ENCODE results near the gene PPP3R1.

Gene PPP3R1

DNA sequence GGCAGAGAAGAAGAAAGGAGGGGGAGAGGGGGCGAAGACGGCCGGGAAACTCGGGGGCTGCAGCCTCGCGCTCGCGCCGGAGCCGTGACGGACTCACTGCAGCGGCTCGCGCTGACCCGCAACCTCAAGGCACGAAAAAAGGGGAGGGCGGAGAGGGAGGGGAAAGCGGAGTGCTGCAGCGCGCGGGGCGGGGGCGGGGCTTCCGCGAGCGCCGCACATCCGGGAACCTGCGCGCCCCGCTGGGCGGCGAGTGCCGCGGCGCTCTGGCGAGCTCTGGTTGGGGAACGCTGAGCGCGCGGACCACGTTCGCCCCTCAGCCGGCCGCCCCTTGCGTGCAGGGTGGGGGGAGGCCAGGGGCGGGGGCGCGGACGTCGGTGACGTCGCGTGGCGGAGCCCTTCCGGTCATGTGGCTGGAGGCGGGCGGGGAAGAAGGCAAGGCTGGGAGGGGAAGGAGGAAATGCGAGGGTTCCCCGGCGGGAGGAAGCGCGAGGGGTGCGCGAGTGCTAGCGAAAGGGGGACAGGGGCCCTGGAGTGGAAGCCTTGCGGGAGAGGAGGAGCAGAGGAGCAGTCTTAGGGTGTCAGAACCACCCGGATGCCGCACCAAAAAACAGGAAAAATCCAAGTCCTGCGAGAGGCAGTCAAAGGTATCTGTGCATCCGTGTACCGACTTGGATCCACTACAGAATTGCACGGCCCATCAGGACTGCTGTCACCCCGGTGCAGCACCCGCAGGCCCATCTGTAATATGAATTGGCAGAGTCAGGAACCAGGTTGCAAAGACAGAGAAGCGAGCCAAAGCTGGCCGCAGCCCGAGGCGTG is at the start of gene PPP3R1:
Gene PPP3R1 (minus strand): TSS at position 133 of the 819 bp plus-strand sequence. CDS start 405 bp downstream, outside the sequence.
- Histone ChIP-seq H3K4me3 (peak within 1 kb of the TSS; percentile 57 to 87 (median 71)), H3K27ac (peak within 1 kb of the TSS; percentile 87 to 98 (median 94))

- Histone ChIP-seq H3K27ac (no peak overlapping the region), H3K4me3 (no peak overlapping the region)
Measured at GRCh38 chr2:68295516-68295915, 43.2 kb upstream of the PPP3R1 start.

DNA sequence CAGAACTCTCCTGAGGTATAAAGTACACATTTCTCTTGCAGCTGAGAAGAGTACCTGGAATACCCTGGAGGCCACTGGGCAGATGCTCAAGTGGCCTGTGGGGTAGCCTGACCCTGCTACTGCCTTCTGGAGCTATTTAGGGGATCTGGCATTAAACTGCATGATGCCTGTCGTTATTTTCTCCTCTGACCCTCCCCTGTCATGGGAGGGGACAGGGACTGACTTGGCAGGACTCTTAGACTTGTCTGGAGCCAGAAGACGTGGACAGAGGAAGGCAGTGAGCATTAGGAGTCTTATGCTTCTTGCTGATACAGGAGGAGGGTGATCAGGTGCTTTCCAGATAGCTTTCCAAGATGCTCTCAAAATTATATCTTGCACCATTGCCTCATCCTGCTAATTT is 42.6 kb upstream of the PPP3R1 start:
- Histone ChIP-seq H3K4me3 (no peak overlapping the region), H3K27ac (no peak overlapping the region)

DNA sequence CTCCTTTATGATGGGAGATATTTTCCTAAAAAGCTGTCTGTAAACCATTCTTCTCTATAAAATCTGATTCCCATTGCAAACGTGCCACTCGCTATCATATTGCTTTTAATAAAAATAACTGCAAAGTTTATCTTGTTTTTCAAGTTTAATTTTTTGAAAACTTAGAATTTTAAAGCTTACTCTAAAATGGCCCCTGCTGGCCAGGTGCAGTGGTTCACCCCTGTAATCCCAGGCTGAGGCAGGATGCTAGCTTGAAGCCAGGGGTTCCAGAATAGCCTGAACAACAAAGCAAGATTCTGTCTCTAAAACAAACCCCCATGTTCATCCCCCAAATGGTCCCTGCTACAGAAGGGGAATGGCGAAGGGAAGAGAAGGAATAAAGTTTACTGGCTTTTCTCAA is 41.9 kb upstream of the PPP3R1 start:
- no peak overlapping the region for H3K4me3 ChIP-seq
- no peak overlapping the region for H3K27ac ChIP-seq

DNA sequence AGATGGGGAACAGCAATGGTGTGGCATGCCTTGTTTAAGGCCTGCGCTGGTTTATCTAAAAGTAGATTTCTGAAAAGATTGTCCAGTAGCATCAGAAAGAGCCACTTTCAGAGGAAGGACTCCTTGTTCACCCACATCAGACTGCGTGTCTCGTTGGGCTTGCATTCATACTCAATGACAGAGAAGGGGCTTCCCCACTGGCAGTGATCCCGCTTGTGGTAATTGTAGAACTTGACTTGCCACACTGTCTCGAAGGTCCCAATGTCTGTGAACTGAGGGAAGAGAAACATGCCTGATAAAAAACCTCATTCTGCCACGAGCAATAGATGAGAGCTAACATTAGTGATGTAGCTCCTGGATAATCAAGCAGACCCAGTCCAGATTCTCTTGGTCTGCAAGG is 41.4 kb upstream of the PPP3R1 start:
- H3K27ac ChIP-seq: no peak overlapping the region
- no peak overlapping the region for H3K4me3 ChIP-seq

- Histone ChIP-seq H3K27ac (no peak overlapping the region), H3K4me3 (no peak overlapping the region)
Measured at GRCh38 chr2:68293024-68293423, 40.7 kb upstream of the PPP3R1 start.

- H3K27ac ChIP-seq: no peak overlapping the region
- H3K4me3 ChIP-seq: no peak overlapping the region
Measured at GRCh38 chr2:68292108-68292710, 39.9 kb upstream of the PPP3R1 start.

- Histone ChIP-seq H3K4me3 (no peak overlapping the region), H3K27ac (no peak overlapping the region)
Measured at GRCh38 chr2:68291314-68291713, 39.0 kb upstream of the PPP3R1 start.

- H3K4me3 ChIP-seq: no peak overlapping the region
- no peak overlapping the region for H3K27ac ChIP-seq
Measured at GRCh38 chr2:68290901-68291300, 38.6 kb upstream of the PPP3R1 start.

DNA sequence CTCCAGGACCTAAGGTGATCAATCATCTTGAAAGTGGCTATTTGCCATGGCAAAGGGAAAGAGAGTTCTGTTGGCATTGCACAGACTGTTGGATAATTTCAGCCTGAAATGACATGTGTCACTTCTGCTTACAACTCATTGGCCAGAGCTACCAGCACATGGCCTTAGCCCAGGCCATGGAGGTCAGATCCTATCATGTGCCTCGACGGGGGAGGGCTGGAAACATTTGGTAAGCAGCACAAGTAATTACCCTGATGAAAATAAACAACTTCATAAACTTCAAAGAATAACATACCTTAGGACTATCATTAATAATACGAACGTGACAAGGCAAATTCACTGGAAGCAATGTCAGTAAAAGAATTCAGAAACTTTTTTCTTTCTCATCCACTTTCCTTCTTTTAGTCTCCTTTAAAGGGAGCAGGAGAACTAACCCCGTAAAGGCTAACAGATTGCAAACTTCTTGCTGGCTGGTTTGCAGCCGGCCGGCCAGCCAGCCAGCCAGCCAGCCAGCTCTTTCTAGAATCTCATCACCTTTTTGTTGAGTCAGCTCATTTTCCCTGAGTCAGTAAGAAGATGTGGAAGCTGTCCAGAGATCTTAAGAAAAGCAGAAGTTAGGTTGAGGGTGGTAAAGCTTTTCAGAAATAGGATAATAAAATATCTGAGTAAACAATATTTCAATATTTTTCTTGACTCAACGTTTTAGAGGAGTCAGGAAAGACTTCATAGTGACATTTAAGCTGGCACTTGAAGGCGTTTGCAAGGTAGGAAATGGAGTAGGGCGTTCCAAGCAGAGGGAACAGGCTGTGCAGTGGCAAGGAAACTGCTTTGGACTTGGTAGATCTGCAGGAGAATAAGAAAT is 35.5 kb upstream of the PPP3R1 start:
- H3K27ac ChIP-seq: peak overlapping the region in 7 of 21 experiments; percentile 16 to 70 (median 48)
- no peak overlapping the region for H3K4me3 ChIP-seq

- H3K4me3 ChIP-seq: no peak overlapping the region
- H3K27ac ChIP-seq: no peak overlapping the region
Measured at GRCh38 chr2:68284896-68285295, 32.6 kb upstream of the PPP3R1 start.

DNA sequence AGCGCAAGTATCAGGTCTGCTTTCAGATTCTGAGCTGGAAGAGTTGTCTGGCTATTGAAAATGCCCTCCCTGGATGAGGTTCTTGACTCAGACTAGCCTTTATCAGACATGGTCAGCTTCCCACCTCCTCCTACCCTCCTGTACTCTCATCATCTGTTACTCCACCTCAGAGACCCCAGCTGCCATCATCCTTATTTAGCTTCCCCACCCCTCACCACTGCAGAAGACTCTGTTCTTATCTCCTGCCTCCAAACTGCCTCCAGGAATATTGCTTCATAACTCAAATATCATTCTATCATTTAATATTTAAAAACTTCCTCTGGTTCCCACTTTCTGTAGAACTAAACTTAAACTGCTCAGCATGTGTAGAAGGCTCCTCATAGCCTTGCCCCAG is 31.1 kb upstream of the PPP3R1 start:
- Histone ChIP-seq H3K4me3 (no peak overlapping the region), H3K27ac (peak overlapping the region in 1 of 21 experiments; percentile 42)

DNA sequence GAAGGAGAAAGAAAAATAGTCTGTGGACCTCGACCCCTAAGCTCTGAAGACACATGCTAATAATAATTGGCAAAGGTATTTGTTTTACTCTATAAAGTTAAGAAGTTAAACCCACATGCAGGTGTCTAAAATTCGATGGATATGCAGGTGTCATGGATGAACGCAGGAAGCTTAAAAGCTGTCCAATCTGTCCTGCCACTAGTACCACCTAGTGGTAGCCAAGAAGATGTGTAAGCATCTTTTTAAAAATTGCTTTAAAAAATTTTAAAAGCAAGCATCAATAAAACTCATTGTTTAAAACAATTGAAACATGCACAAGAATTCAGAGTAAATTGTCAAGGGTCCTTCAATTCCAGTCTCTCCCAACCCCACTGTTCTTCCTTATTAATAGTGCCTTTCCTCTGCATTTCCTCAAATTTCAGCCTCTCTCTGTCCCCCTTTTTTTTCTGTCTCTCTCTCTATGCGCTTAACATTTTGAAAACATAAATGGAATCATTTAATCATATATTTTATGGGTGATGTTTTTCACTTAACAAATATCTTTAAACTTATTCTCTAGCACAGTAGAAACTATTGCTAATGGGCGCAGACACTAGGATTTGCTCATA is 30.6 kb upstream of the PPP3R1 start:
- Histone ChIP-seq H3K4me3 (no peak overlapping the region), H3K27ac (no peak overlapping the region)

DNA sequence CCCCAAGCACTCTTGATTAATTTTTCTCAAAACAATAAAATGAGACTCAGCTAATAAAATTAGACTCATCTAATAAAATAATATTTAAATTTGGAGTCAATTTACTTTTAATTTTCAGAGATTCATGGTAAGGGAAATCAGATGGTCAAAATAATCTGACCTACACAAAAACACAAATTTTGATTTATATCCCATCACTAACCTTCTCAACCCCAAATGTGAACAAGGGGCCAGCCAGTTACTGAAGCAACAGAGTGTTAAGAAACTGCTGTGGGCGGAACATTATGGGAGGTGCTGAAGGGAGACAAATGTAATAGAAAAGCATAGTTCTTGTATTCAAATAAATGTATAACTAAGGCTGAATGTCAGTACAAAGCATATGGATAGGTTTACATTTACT is 28.5 kb upstream of the PPP3R1 start:
- Histone ChIP-seq H3K27ac (peak overlapping the region in 4 of 21 experiments; percentile 3 to 34 (median 12)), H3K4me3 (no peak overlapping the region)

GRCh38 chr2:68280348-68280747 is 28.0 kb upstream of the PPP3R1 start:
- Histone ChIP-seq H3K4me3 (no peak overlapping the region), H3K27ac (peak overlapping the region in 4 of 21 experiments; percentile 3 to 34 (median 8))

DNA sequence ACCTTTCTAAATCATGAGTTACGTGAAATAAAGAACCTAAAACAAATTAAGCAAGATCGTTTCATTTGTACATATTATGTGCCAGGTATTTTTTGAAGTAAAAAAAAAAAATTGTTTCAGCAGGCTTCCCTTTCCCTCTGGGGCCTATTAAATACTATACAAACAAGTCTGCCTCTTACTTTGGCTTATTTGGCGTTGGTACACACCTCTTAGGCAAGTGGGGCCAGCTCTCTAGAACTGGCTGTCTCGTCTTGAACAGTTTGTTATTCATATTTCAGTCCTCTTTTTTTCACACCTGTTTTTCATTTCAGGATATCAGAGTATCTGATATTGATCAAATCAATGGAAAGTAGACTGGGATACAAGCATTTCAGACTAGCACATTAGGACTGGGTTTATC is 27.4 kb upstream of the PPP3R1 start:
- H3K27ac ChIP-seq: peak overlapping the region in 5 of 21 experiments; percentile 2 to 45 (median 14)

GRCh38 chr2:68278169-68278568 is 25.8 kb upstream of the PPP3R1 start:
- H3K27ac ChIP-seq: no peak overlapping the region
- H3K4me3 ChIP-seq: no peak overlapping the region

More for the DNA sequence above, 27.4 kb upstream of the PPP3R1 start:
- no peak overlapping the region for H3K4me3 ChIP-seq

GRCh38 chr2:68274022-68274421 is 21.7 kb upstream of the PPP3R1 start:
- H3K4me3 ChIP-seq: no peak overlapping the region
- no peak overlapping the region for H3K27ac ChIP-seq

- no peak overlapping the region for H3K4me3 ChIP-seq
- H3K27ac ChIP-seq: peak overlapping the region in 2 of 21 experiments; percentile 17 to 39
Measured at GRCh38 chr2:68272246-68272994, 20.1 kb upstream of the PPP3R1 start.

All from skin epidermis (tissue), 12 donors.